ENCODE measurements around the gene HLA-E.
"Not testable (repeated sequence)": the region's sequence is repeated elsewhere in the genome, so short reads cannot be mapped to it uniquely, and the experiment has no call there.

HLA-E gene

DNA sequence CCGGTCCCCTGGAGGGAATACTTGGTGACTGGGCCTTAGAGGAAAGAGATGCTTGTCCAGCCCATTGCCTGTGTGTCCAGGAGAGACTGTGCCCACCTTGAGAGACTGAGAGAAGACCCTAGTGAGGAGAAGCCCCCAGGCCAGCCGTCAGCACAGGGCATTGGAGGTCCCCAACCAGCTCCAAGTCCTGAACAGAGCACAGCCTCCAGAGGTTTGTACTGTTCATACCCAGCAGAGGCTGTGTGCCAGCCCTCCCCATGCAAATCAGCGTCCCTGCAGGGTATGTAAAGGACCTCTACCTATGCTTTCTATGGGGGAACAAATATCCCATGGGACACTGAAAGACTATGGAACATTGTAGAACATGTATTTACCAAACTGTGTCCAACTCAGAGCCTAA, 8.4 kb downstream of the HLA-E start:
- no peak for DNase-seq
- TF ChIP-seq, protein P1, sequence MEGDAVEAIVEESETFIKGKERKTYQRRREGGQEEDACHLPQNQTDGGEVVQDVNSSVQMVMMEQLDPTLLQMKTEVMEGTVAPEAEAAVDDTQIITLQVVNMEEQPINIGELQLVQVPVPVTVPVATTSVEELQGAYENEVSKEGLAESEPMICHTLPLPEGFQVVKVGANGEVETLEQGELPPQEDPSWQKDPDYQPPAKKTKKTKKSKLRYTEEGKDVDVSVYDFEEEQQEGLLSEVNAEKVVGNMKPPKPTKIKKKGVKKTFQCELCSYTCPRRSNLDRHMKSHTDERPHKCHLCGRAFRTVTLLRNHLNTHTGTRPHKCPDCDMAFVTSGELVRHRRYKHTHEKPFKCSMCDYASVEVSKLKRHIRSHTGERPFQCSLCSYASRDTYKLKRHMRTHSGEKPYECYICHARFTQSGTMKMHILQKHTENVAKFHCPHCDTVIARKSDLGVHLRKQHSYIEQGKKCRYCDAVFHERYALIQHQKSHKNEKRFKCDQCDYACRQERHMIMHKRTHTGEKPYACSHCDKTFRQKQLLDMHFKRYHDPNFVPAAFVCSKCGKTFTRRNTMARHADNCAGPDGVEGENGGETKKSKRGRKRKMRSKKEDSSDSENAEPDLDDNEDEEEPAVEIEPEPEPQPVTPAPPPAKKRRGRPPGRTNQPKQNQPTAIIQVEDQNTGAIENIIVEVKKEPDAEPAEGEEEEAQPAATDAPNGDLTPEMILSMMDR (IDR thresholded peaks at IDR 0.05): no peak

DNA sequence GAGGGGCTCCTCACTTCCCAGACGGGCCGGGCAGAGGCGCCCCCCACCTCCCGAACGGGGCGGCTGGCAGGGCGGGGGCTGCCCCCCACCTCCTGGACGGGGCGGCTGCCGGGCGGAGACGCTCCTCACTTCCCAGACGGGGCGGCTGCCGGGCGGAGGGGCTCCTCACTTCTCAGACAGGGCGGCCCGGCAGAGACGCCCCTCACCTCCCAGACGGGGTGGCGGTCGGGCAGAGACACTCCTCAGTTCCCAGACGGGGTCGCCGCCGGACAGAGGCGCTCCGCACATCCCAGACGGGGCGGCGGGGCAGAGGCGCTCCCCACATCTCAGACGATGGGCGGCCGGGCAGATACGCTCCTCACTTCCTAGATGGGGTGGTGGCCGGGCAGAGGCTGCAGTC, 9.4 kb downstream of the HLA-E start:
- not testable (repeated sequence) for H3K27ac Mint-ChIP-seq; H3K4me1 Mint-ChIP-seq; H3K36me3 Mint-ChIP-seq (ENCODE audit: low read depth); DNase-seq; H3K4me3 Mint-ChIP-seq
- peaks cover 26% of the 10 kb centered on the region for H3K27me3 Mint-ChIP-seq (ENCODE audit: low read depth, poor library complexity)
- H3K9me3 Mint-ChIP-seq: peaks cover 18% of the 10 kb centered on the region

More for the DNA sequence above, 8.4 kb downstream of the HLA-E start:
- Mint-ChIP-seq H3K36me3 (ENCODE audit: low read depth) (peaks cover under 1% of the 10 kb centered on the region), H3K27ac (no peak overlapping the region), H3K4me3 (no peak overlapping the region), H3K9me3 (peaks cover 18% of the 10 kb centered on the region), H3K27me3 (ENCODE audit: low read depth, poor library complexity) (peaks cover 26% of the 10 kb centered on the region), H3K4me1 (no peaks in the 10 kb centered on the region)

DNA sequence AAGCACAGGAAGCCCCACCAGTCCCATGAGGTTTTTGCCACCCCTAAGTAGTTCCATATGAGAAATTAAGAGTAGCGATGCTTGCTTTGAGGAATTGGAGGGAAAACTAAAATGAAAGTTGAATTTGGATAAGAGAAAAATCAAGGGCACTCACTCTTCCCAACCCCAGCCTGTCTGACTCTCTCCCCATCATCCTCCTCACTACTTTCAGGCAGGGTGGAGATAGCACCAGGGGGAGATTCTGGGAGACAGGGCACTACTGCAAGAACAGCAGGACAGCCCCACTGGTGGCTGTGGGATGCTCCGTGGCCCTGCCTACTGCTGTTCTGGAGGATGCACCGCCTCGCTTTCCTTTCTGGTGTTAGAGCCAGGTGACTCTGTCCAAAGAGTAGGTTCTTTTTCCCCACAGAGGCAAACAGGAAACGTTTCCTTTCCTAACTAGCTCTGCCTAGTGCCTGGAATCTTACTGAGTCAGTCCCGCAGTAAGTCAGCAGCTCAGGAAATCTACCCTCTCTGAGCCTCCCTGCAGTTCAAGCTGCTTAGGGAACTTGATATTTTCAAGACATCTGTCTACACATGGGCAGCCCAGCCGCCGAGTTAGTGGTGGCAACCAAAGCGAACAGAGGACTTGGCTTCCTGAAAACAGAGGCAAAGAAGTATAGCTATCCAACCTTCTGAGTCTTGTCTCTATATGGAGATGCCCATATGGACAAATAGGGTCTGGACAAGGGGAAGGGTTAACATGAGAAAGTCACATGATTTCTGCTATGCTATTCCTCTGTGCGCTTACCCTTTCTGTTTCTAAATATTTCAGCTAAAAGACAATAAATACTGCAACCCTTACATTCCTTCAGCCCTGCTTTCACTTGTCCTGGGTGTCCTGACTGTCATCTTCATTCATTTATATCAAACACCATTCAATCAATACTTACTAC, 11.4 kb downstream of the HLA-E start:
- no peak overlapping the region for H3K4me3 Mint-ChIP-seq
- peaks cover 21% of the 10 kb centered on the region for H3K27me3 Mint-ChIP-seq (ENCODE audit: low read depth, poor library complexity)

DNA sequence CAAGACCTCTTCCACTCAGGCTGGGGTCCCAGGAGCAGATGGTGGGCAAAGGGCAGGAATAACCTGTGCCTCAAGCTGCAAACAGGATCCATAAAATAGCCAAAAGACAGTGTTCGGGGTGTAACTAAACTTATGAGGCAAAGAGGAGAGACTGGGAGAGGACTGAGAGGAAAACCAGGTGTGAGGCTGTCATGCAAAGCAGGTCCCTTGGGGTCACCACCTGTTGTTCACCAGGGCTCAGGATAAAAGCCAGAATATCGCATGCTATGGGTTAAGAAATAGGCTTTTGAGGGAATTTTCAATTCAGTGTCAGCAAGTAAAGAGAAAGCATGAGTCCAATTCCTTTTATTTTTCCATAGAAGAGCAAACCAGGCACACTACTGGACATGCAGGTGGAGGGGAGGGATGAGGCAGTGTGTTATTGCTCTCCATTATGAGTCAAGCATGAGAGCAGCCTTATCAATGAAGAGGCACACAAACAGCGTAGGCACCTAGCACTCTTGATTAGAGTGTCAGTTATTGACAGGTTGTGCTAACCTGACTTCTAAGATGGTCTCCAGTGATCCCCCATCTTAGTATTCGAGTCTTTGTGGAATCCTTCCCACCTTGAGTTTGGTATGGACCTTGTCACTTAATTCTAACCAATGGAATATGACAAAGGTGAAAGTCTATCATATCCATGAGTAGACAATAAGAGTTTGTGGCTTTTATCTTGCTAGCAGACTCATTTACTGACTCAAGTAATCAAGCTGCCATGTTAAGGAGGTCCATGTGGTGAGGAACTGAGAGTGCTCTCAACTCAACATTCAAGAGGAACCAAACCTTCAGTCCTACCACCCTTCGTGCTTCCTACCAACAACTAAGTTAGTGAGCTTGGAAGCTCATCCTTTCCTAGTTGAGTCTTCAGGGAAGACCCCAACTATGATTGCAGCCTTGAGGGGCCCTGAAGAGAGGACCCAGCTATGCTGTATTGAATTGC, 18.8 kb downstream of the HLA-E start:
- no peaks in the 10 kb centered on the region for H3K4me1 Mint-ChIP-seq
- no peaks in the 10 kb centered on the region for H3K36me3 Mint-ChIP-seq (ENCODE audit: low read depth)
- no peak overlapping the region for H3K27ac Mint-ChIP-seq
- peaks cover 13% of the 10 kb centered on the region for H3K27me3 Mint-ChIP-seq (ENCODE audit: low read depth, poor library complexity)
- TF ChIP-seq, protein P1 (IDR thresholded peaks at IDR 0.05): no peak
- H3K4me3 Mint-ChIP-seq: no peak overlapping the region
- H3K9me3 Mint-ChIP-seq: no peaks in the 10 kb centered on the region
- no peak for DNase-seq

More for the DNA sequence above, 11.4 kb downstream of the HLA-E start:
- H3K4me1 Mint-ChIP-seq: no peaks in the 10 kb centered on the region
- H3K9me3 Mint-ChIP-seq: peaks cover 18% of the 10 kb centered on the region
- TF ChIP-seq, protein P1 (IDR thresholded peaks at IDR 0.05): no peak
- no peak overlapping the region for H3K27ac Mint-ChIP-seq
- no peaks in the 10 kb centered on the region for H3K36me3 Mint-ChIP-seq (ENCODE audit: low read depth)
- DNase-seq: no peak

DNA sequence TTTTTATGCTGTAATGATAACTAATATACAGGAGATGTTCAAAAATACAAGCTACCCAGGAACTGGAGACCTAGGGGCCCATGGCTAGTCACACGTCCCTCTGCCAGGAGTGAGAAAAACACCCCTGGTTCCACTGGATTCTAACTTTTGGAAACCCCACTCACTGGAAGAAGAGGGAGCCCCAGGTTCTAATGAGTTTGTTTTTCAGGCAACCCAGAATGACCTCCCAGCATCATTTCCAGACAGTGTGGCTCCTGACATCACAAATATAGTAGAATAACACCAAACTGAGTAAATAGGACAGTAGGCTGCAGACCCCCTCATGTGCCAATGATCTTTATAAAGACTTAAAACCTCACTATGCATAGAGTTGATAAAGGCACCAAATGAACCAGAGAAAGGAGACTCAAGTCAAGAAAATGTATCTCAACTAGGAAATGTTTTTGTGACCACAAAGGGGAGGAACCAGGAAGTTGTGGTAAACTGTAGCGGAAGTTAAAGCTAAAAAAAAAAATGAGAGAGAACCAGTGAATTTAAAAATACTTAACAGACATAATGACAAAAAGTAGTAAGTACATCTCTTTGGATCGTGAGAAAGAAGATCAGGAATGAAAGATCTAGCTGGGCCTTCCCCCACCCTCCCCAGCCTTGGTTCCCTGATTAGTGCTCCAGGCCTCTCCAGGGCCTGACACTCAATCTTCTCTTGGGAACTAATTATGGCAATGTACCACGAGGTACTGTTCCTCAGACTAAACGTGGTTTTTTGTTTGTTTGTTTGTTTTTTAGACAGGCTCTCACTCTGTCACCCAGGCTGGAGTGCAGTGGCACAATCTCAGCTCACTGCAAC, 19.8 kb downstream of the HLA-E start:
- Mint-ChIP-seq H3K27me3 (ENCODE audit: low read depth, poor library complexity) (peaks cover 13% of the 10 kb centered on the region), H3K4me1 (no peaks in the 10 kb centered on the region), H3K4me3 (no peak overlapping the region), H3K9me3 (no peaks in the 10 kb centered on the region), H3K36me3 (ENCODE audit: low read depth) (no peaks in the 10 kb centered on the region), H3K27ac (no peak overlapping the region)
- TF ChIP-seq, protein P1 (IDR thresholded peaks at IDR 0.05): no peak
- DNase-seq: no peak
